HEK293 (cell line): Measurements from ENCODE around the gene XDH.

Source experiments
- ZNF580 ChIP-seq: fragments of 450-650 bp; formaldehyde crosslinking; IDR thresholded peaks from 2 replicates; pipeline ENCODE4 v1.5.1; 2016; ENCODE audit warnings: missing biosample characterization, missing genetic modification characterization

The XDH gene

GRCh38 chr2:31286230-31286629 lies 128.3 kb downstream of the XDH start (continued):
- TF ChIP-seq ZNF580 (tag by site-specific recombination), result no peak
